A549 (cell line): ENCODE data around the gene CAMK1. TPM values are rescaled to one million over a fixed set of nuclear protein-coding genes. Genes with fewer than 3 reads are reported as not detected.

Source experiments
- ATAC-seq, 2 experiments: fragments of 200-7000 bp in 1 of 2; fragments of >200 bp in 1 of 2; cut with Nextera tagmentation in 1 of 2; cut with Tn5 transposase in 1 of 2; 3 replicates each; pipeline versions ENCODE4 v1.8.0 to v1.9.1; 2018 to 2020; ENCODE audit warnings: mild to moderate bottlenecking in 1 of 2, moderate library complexity in 1 of 2
- CTCF ChIA-PET: fragments of 300-600 bp; sonication (Branson Sonifier 250); formaldehyde crosslinking; extraction: SDS; loops from one replicate; lab custom pipeline; 2021; ENCODE audit warnings: antibody characterized with exemption, inconsistent platforms; lab: Yijun Ruan, JAX
- POLR2A ChIA-PET: fragments of 350-600 bp; formaldehyde crosslinking; extraction: SDS; loops from one replicate; lab custom pipeline; 2021; ENCODE audit warnings: antibody characterized with exemption, inconsistent platforms; lab: Yijun Ruan, JAX
- DNase-seq, 2 experiments: peaks; one replicate each; pipeline versions ENCODE4 v3.0.0 to v3.0.0-alpha.2; 2011 to 2016; ENCODE audit warnings: low read depth in 1 of 2, low spot score in 1 of 2
- FAIRE-seq: peaks from 2 replicates; lab custom pipeline; 2011; peaks lifted over from hg19 to GRCh38; lab: Jason Lieb, UNC
- H3K27ac ChIP-seq, 2 experiments: fragments of >200 bp; sonication (Bioruptor Twin); formaldehyde crosslinking; 3 replicates each; pipeline ENCODE4 v1.5.1; 2016 to 2017
- H3K4me1 ChIP-seq: fragments of >200 bp; sonication (Bioruptor Twin); formaldehyde crosslinking; 3 replicates; pipeline ENCODE4 v1.6.1; 2016
- H3K4me2 ChIP-seq: fragments of >200 bp; sonication (Bioruptor Twin); formaldehyde crosslinking; 3 replicates; pipeline ENCODE4 v1.6.1; 2016
- H3K4me3 ChIP-seq: fragments of >200 bp; sonication (Bioruptor Twin); formaldehyde crosslinking; 3 replicates; pipeline ENCODE4 v1.5.1; 2016
- H3K9me3 ChIP-seq: fragments of >200 bp; sonication (Bioruptor Twin); formaldehyde crosslinking; 3 replicates; pipeline ENCODE4 v1.6.1; 2016
- CBX8 ChIP-seq: fragments of 200-600 bp; sonication (generic); IDR thresholded peaks from 2 replicates; pipeline ENCODE4 v1.6.1; 2016
- CHD2 ChIP-seq: fragments of 150-350 bp; IDR thresholded peaks from 2 replicates; pipeline ENCODE4 v1.6.1; 2014; ENCODE audit warnings: low read length; ENCODE audit not compliant: partially characterized antibody
- EHF ChIP-seq: fragments of 250-450 bp; sonication (Bioruptor Pico); IDR thresholded peaks from 2 replicates; pipeline ENCODE4 v1.5.0; 2020; ENCODE audit warnings: mild to moderate bottlenecking
- EHMT2 ChIP-seq: fragments of 200-600 bp; sonication (generic); IDR thresholded peaks from 2 replicates; pipeline ENCODE4 v1.6.1; 2016; ENCODE audit warnings: antibody characterized with exemption, low read depth, mild to moderate bottlenecking, moderate library complexity
- ESRRA ChIP-seq: fragments of 150-350 bp; IDR thresholded peaks from 2 replicates; pipeline ENCODE4 v1.6.1; 2014; ENCODE audit warnings: mild to moderate bottlenecking, low read length, borderline replicate concordance
- FOXS1 ChIP-seq: fragments of 250-450 bp; sonication (Bioruptor Pico); IDR thresholded peaks from 2 replicates; pipeline ENCODE4 v1.5.0; 2020; ENCODE audit warnings: mild to moderate bottlenecking, moderate library complexity
- HDAC2 ChIP-seq: fragments of 200-600 bp; sonication (generic); IDR thresholded peaks from 2 replicates; pipeline ENCODE4 v1.6.1; 2016
- HEYL ChIP-seq: fragments of 250-450 bp; sonication (Bioruptor Pico); IDR thresholded peaks from 2 replicates; pipeline ENCODE4 v1.8.0; 2021; ENCODE audit warnings: mild to moderate bottlenecking, moderate library complexity
- HOXB5 ChIP-seq: fragments of 250-450 bp; sonication (Bioruptor Pico); IDR thresholded peaks from 2 replicates; pipeline ENCODE4 v1.5.0; 2020; ENCODE audit warnings: mild to moderate bottlenecking, moderate library complexity
- JUN ChIP-seq, 2 experiments: fragments of >200 bp; sonication (Bioruptor Twin); formaldehyde crosslinking; IDR thresholded peaks; 2 replicates in 1 of 2; 3 replicates in 1 of 2; pipeline ENCODE4 v1.6.1; 2016 to 2017
- MYC ChIP-seq: IDR thresholded peaks from 2 replicates; pipeline ENCODE4 v1.6.1; 2012; ENCODE audit warnings: mild to moderate bottlenecking, inconsistent platforms, low read length, improper control_type of control experiment, borderline replicate concordance
- NFE2L2 ChIP-seq: fragments of 150-350 bp; conservative IDR thresholded peaks from 2 replicates; pipeline ENCODE4 v1.6.1; 2014; ENCODE audit warnings: low read length
- NR3C1 ChIP-seq: fragments of >200 bp; sonication (Bioruptor Twin); formaldehyde crosslinking; IDR thresholded peaks from 3 replicates; pipeline ENCODE4 v1.6.1; 2017
- POLR2AphosphoS2 ChIP-seq: conservative IDR thresholded peaks from 2 replicates; pipeline ENCODE4 v1.6.1; 2012; ENCODE audit warnings: low read length, improper control_type of control experiment, inconsistent platforms
- RFX5 ChIP-seq: fragments of 450-650 bp; IDR thresholded peaks from 2 replicates; pipeline ENCODE4 v1.7.1; 2014; ENCODE audit warnings: antibody characterized with exemption, mild to moderate bottlenecking, moderate library complexity
- TFCP2L1 ChIP-seq: fragments of 250-450 bp; sonication (Bioruptor Pico); IDR thresholded peaks from 2 replicates; pipeline ENCODE4 v1.5.0; 2021; ENCODE audit warnings: mild to moderate bottlenecking
- TP53 ChIP-seq: fragments of 250-450 bp; sonication (Bioruptor Pico); IDR thresholded peaks from 2 replicates; pipeline ENCODE4 v1.5.0; 2021; ENCODE audit warnings: mild to moderate bottlenecking, moderate library complexity
- ZFP36 ChIP-seq: fragments of 450-650 bp; IDR thresholded peaks from 2 replicates; pipeline ENCODE4 v1.6.1; 2014; ENCODE audit warnings: borderline replicate concordance; ENCODE audit not compliant: partially characterized antibody
- WGBS: methylation state at CpG from one replicate; pipeline ENCODE4 v1.1.6; 2017; ENCODE audit errors: missing lambda C conversion rate; 5-methylcytosine and 5-hydroxymethylcytosine counted together
- polyA plus RNA-seq, 4 experiments: library from polyadenylated mRNA; depleted of rRNA in 3 of 4; stranded (reverse); fragments of >200 nt; fragmentation: RNase III in 1 of 4; extraction: RNeasy Plus Mini Kit Qiagen cat#74134 plus additional on column Dnase treatment in 1 of 4; gene quantifications; 2 replicates in 3 of 4; 3 replicates in 1 of 4; pipeline ENCODE4 v1.2.3, GENCODE V29; 2011 to 2017
- TF ChIP-seq, protein P1 (sequence below): fragments of 150-350 bp; IDR thresholded peaks from 2 replicates; pipeline ENCODE4 v1.6.1; 2014; ENCODE audit warnings: low read depth, mild to moderate bottlenecking, low read length
- TF ChIP-seq, protein P2 (sequence below): fragments of >200 bp; sonication (Bioruptor Twin); formaldehyde crosslinking; IDR thresholded peaks from 3 replicates; pipeline ENCODE4 v1.6.1; 2016
- TF ChIP-seq, protein P3 (sequence below): fragments of 250-450 bp; sonication (Bioruptor Pico); IDR thresholded peaks from 2 replicates; pipeline ENCODE4 v1.5.0; 2021; ENCODE audit warnings: mild to moderate bottlenecking, moderate library complexity, borderline replicate concordance

Gene CAMK1
- polyA plus RNA-seq, 2 of the 4 experiments (the other 2 are of a cell fraction): 13.5 to 15.6 TPM

DNA sequence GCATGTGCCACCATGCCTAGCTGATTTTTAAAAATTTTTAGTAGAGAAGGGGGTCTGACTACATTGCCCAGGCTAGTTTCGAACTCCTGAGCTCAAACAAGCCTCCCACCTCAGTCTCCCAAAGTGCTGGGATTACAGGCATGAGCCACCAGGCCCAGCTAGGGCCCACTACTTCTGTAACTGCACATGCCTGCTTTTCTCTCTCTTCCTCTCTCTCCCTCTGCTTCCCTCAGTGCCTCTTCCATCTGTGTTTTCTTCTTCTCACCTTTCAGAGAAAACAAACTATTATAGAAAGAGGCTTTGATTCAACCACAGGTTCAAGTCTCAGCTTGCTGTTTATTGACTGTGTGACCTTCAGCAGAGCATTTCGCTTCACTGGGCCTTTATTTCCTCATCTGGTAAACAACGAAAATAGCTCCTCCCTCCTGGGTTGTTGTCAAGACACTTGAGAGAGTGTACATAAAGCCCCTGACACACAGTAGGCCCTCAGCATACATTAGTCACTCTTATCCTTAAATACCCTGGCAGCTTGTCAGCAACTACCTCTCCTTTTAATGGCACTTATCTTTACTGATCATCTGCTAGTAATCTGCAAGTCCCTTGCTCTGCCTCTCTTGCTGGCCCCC, 12.3 kb upstream of the CAMK1 start:
- ATAC-seq: no peak
- DNase-seq: no peak
- FAIRE-seq: no peak
- ChIA-PET CTCF (interaction anchor here (0.6 to 1.9 kb wide), 11 partner anchors 9 to 386 kb away, joined by 3 to 9 read pairs (median 3); partner anchors contain the start of genes ARPC4 and TADA3), POLR2A (interaction anchor here (0.6 kb wide), 1 partner anchor 11 kb away, joined by 3 read pairs; the partner anchor contains the start of gene ARPC4)
- H3K4me2 ChIP-seq: no peak overlapping the region
- no peaks in the 10 kb centered on the region for H3K9me3 ChIP-seq
- TF ChIP-seq, protein P1, sequence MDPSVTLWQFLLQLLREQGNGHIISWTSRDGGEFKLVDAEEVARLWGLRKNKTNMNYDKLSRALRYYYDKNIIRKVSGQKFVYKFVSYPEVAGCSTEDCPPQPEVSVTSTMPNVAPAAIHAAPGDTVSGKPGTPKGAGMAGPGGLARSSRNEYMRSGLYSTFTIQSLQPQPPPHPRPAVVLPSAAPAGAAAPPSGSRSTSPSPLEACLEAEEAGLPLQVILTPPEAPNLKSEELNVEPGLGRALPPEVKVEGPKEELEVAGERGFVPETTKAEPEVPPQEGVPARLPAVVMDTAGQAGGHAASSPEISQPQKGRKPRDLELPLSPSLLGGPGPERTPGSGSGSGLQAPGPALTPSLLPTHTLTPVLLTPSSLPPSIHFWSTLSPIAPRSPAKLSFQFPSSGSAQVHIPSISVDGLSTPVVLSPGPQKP: no peak
- no peak for TF ChIP-seq FOXS1 (CRISPR knock-in tag)
- TF ChIP-seq EHF: no peak
- TF ChIP-seq HOXB5 (CRISPR knock-in tag): no peak
- no peak for TF ChIP-seq JUN (IDR thresholded peaks at IDR 0.05)
- TF ChIP-seq CBX8: no peak
- TF ChIP-seq TFCP2L1: no peak
- no peak for TF ChIP-seq MYC
- TF ChIP-seq TP53: no peak
- no peak for TF ChIP-seq HDAC2
- no peak for TF ChIP-seq NFE2L2
- no peak overlapping the region for H3K27ac ChIP-seq
- no peaks in the 10 kb centered on the region for H3K4me1 ChIP-seq
- no peak overlapping the region for H3K4me3 ChIP-seq
- WGBS: 81% methylated on average over 3 of the region's 3 CpGs

DNA sequence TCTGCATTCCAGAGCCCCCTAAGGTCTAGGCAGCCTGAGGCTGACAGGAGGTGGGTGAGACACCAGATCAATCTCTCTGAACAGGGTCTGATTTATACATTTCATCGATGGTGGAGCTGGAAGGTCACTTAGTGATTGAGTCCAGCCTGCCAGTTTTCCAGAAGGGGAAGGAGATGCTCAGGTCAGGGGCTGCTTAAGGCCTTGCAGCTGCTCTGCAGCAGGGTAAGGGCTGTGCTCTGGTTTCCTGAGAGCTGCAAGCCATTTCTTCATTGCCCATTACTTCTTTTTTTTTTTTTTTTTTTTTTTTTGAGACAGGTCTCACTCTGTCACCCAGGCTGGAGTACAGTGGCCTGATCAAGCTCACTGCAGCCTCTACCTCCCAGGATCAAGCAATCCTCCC, 11.8 kb upstream of the CAMK1 start:
- TF ChIP-seq POLR2AphosphoS2: no peak
- TF ChIP-seq, protein P2, sequence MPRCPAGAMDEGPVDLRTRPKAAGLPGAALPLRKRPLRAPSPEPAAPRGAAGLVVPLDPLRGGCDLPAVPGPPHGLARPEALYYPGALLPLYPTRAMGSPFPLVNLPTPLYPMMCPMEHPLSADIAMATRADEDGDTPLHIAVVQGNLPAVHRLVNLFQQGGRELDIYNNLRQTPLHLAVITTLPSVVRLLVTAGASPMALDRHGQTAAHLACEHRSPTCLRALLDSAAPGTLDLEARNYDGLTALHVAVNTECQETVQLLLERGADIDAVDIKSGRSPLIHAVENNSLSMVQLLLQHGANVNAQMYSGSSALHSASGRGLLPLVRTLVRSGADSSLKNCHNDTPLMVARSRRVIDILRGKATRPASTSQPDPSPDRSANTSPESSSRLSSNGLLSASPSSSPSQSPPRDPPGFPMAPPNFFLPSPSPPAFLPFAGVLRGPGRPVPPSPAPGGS: no peak
- TF ChIP-seq ZFP36: no peak
- TF ChIP-seq ESRRA: no peak
- TF ChIP-seq TP53: no peak
- TF ChIP-seq RFX5: no peak
- TF ChIP-seq HEYL (CRISPR knock-in tag): no peak
- TF ChIP-seq EHMT2: no peak
- no peak for TF ChIP-seq CHD2
- TF ChIP-seq, protein P3, sequence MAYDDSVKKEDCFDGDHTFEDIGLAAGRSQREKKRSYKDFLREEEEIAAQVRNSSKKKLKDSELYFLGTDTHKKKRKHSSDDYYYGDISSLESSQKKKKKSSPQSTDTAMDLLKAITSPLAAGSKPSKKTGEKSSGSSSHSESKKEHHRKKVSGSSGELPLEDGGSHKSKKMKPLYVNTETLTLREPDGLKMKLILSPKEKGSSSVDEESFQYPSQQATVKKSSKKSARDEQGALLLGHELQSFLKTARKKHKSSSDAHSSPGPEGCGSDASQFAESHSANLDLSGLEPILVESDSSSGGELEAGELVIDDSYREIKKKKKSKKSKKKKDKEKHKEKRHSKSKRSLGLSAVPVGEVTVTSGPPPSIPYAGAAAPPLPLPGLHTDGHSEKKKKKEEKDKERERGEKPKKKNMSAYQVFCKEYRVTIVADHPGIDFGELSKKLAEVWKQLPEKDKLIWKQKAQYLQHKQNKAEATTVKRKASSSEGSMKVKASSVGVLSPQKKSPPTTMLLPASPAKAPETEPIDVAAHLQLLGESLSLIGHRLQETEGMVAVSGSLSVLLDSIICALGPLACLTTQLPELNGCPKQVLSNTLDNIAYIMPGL: no peak
- no peak for TF ChIP-seq NR3C1
- TF ChIP-seq, protein P1: no peak
- ATAC-seq: no peak
- no peak overlapping the region for H3K27ac ChIP-seq
- H3K9me3 ChIP-seq: no peaks in the 10 kb centered on the region
- WGBS: 85% methylated on average over 1 of the region's 1 CpG
- H3K4me2 ChIP-seq: no peak overlapping the region
- no peak overlapping the region for H3K4me3 ChIP-seq
- FAIRE-seq: no peak
- no peaks in the 10 kb centered on the region for H3K4me1 ChIP-seq
- no peak for DNase-seq
- ChIA-PET POLR2A (interaction anchor here (0.7 kb wide), 1 partner anchor 164 kb away, joined by 6 read pairs; no protein-coding TSS in a partner anchor), CTCF (interaction anchor here (0.6 to 1.9 kb wide), 7 partner anchors 9 to 386 kb away, joined by 3 to 9 read pairs (median 3); no protein-coding TSS in a partner anchor)
